ENCODE measurements around the gene MXRA7.

Gene MXRA7

GRCh38 chr17:76684756-76685155, 26.0 kb downstream of the MXRA7 start:
- ChIA-PET POLR2A (no interaction called here), CTCF (interaction anchor here (0.9 to 1.3 kb wide), 5 partner anchors 11 to 162 kb away, joined by 3 to 4 read pairs (median 3); no protein-coding TSS in a partner anchor)
- no peak for DNase-seq (ENCODE audit: extremely low spot score)
- no peak for TF ChIP-seq CTCF (IDR thresholded peaks at IDR 0.05; ENCODE audit: control extremely low read depth, extremely low read depth, low read depth, missing control alignments)

- no peak for DNase-seq (ENCODE audit: extremely low spot score)
- POLR2A ChIA-PET = no interaction called here
- TF ChIP-seq CTCF (IDR thresholded peaks at IDR 0.05; ENCODE audit: control extremely low read depth, extremely low read depth, low read depth, missing control alignments) = no peak
- CTCF ChIA-PET = interaction anchor here (1.0 to 1.4 kb wide), 4 partner anchors 11 to 161 kb away, joined by 3 to 6 read pairs (median 4); no protein-coding TSS in a partner anchor
Observed at GRCh38 chr17:76683921-76684745, 26.6 kb downstream of the MXRA7 start.

GRCh38 chr17:76683011-76683755, 27.6 kb downstream of the MXRA7 start:
- TF ChIP-seq CTCF (IDR thresholded peaks at IDR 0.05; ENCODE audit: control extremely low read depth, extremely low read depth, low read depth, missing control alignments) = no peak
- POLR2A ChIA-PET = interaction anchor here (0.6 kb wide), 1 partner anchor 594 kb away, joined by 7 read pairs; no protein-coding TSS in a partner anchor
- CTCF ChIA-PET = interaction anchor here (1.4 to 2.9 kb wide), 4 partner anchors 10 to 59 kb away, joined by 6 to 20 read pairs (median 13); no protein-coding TSS in a partner anchor
- DNase-seq (ENCODE audit: extremely low spot score) = no peak

- DNase-seq (ENCODE audit: extremely low spot score) = no peak
- TF ChIP-seq CTCF (IDR thresholded peaks at IDR 0.05; ENCODE audit: control extremely low read depth, extremely low read depth, low read depth, missing control alignments) = no peak
- POLR2A ChIA-PET = interaction anchor here (1.0 kb wide), 1 partner anchor 11 kb away, joined by 3 read pairs; no protein-coding TSS in a partner anchor
- CTCF ChIA-PET = interaction anchor here (0.9 to 2.9 kb wide), 20 partner anchors 8 to 369 kb away, joined by 3 to 31 read pairs (median 6); no protein-coding TSS in a partner anchor
Observed at GRCh38 chr17:76682296-76682695, 28.5 kb downstream of the MXRA7 start.

- ChIA-PET CTCF (interaction anchor here (0.6 to 2.9 kb wide), 30 partner anchors 9 to 368 kb away, joined by 3 to 31 read pairs (median 4); no protein-coding TSS in a partner anchor), POLR2A (interaction anchor here (1.0 kb wide), 1 partner anchor 10 kb away, joined by 3 read pairs; no protein-coding TSS in a partner anchor)
- peak; percentile 86 for TF ChIP-seq CTCF (IDR thresholded peaks at IDR 0.05; ENCODE audit: control extremely low read depth, extremely low read depth, low read depth, missing control alignments)
- DNase-seq (ENCODE audit: extremely low spot score) = peak; percentile 80
Observed at GRCh38 chr17:76681222-76682137, 29.3 kb downstream of the MXRA7 start.
